B cell (primary cell): ENCODE results near the gene SLC29A4. TPM values are rescaled to one million over a fixed set of nuclear protein-coding genes. Genes with fewer than 3 reads are reported as not detected.

ENCODE experiments used
- polyA plus RNA-seq: library from polyadenylated mRNA; depleted of rRNA; stranded (reverse); fragments of >200 nt; gene quantifications from 2 replicates; pipeline ENCODE4 v1.2.3, GENCODE V29; 2012
- total RNA-seq, 2 donors: library from RNA; stranded (reverse); fragments of 120-200 nt in 1 of 2; gene quantifications; 1 replicate in 1 of 2; 2 replicates in 1 of 2; pipeline versions ENCODE4 v1.2.3 to v1.2.4, GENCODE V29; 2013 to 2022

SLC29A4 gene
- total and polyA plus RNA-seq, 2 donors (not counting 1 experiment from before 2014, with no cell fraction given): 0.21 to 0.67 TPM

Other genes starting within 250 kb of the SLC29A4 start
- 18.2 and 20.3 TPM in 2 replicates for gene RBAK, start 237.1 kb upstream of the SLC29A4 start, total RNA-seq
- gene RBAK, start 237.1 kb upstream of the SLC29A4 start, polyA plus RNA-seq: 3.7 and 4.8 TPM in 2 replicates
- gene WIPI2, start 92.7 kb upstream of the SLC29A4 start, total RNA-seq: 102 and 105 TPM in 2 replicates
- gene WIPI2, start 92.7 kb upstream of the SLC29A4 start, polyA plus RNA-seq: 36.4 and 59.5 TPM in 2 replicates
- gene TNRC18, start 140.9 kb downstream of the SLC29A4 start, total RNA-seq: 75.0 and 79.5 TPM in 2 replicates
- gene TNRC18, start 140.9 kb downstream of the SLC29A4 start, polyA plus RNA-seq: 17.8 and 20.7 TPM in 2 replicates
- 11.7 and 13.0 TPM in 2 replicates for gene FBXL18, start 230.9 kb downstream of the SLC29A4 start, total RNA-seq
- gene FBXL18, start 230.9 kb downstream of the SLC29A4 start, polyA plus RNA-seq: 4.6 and 7.3 TPM in 2 replicates
- gene ACTB, start 247.7 kb downstream of the SLC29A4 start, total RNA-seq: 2,046 and 2,094 TPM in 2 replicates
- 3,277 and 4,369 TPM in 2 replicates for gene ACTB, start 247.7 kb downstream of the SLC29A4 start, polyA plus RNA-seq